ENCODE measurements around the gene MAP3K1. TPM values are rescaled to one million over a fixed set of nuclear protein-coding genes. Genes with fewer than 3 reads are reported as not detected.

Gene MAP3K1
- polyA plus RNA-seq (2013, experiment 1 of 2): 11.0 TPM
- 10.8 TPM for polyA plus RNA-seq (2013, experiment 2 of 2)

GRCh38 chr5:56814963-56815657 lies at the start of gene MAP3K1:
MAP3K1 (plus strand) TSS chr5:56815549; CDS start chr5:56815574, 25 bp downstream.
- H4K8ac ChIP-seq (ENCODE audit: low read length): peak within 1 kb of the TSS; percentile 94
- peak within 1 kb of the TSS; percentile 74 for H3K9ac ChIP-seq (ENCODE audit: low read length)
- H2BK15ac ChIP-seq (ENCODE audit: low read depth, poor library complexity, severe bottlenecking): peak within 1 kb of the TSS; percentile 89
- H2AK5ac ChIP-seq (ENCODE audit: low read length, severe bottlenecking): no peak within 1 kb of the TSS
- peak within 1 kb of the TSS; percentile 84 to 95 for H3K4me3 ChIP-seq (ENCODE audit: insufficient read depth in 1 of 2, low read depth in 1 of 2, low read length in 2 of 2)
- peak within 1 kb of the TSS; percentile 92 to 97 for H2BK12ac ChIP-seq (ENCODE audit: low read length in 2 of 2)
- peak within 1 kb of the TSS; percentile 85 for H2AFZ ChIP-seq (ENCODE audit: low read depth, low read length)
- peak within 1 kb of the TSS; percentile 96 for H4K91ac ChIP-seq (ENCODE audit: low read length)
- H2BK120ac ChIP-seq (ENCODE audit: low read depth, low read length): peak within 1 kb of the TSS; percentile 99
- peak within 1 kb of the TSS; percentile 36 to 96 for H3K14ac ChIP-seq (ENCODE audit: low read length in 2 of 2)
- peak within 1 kb of the TSS; percentile 97 to 99 for H3K18ac ChIP-seq (ENCODE audit: low read depth in 1 of 2, low read length in 2 of 2)
- H3K23ac ChIP-seq (ENCODE audit: low read length in 2 of 2): peak within 1 kb of the TSS in 1 of 2 experiments; percentile 89
- no peaks in the 10 kb centered on the region for H3K9me3 ChIP-seq (ENCODE audit: control insufficient read depth, low read length)
- H3K27me3 ChIP-seq (ENCODE audit: control insufficient read depth in 1 of 2, insufficient read depth in 1 of 2, low read length in 2 of 2): no peaks in the 10 kb centered on the region
- peak within 1 kb of the TSS; percentile 96 to 99 for H3K4ac ChIP-seq (ENCODE audit: low read depth in 1 of 2, low read length in 2 of 2)
- DNase-seq: peak; percentile 58
- H3K4me1 ChIP-seq (ENCODE audit: control insufficient read depth, insufficient read depth, low read depth, low read length): peaks cover 4% of the 10 kb centered on the region
- H3K79me1 ChIP-seq (replicated peaks; ENCODE audit: low read length, poor library complexity, severe bottlenecking): no peaks in the 10 kb centered on the region
- H3K4me2 ChIP-seq (ENCODE audit: low read length, poor library complexity, severe bottlenecking): peak within 1 kb of the TSS; percentile 89
- H2BK5ac ChIP-seq (ENCODE audit: low read depth, low read length, poor library complexity, severe bottlenecking): peak within 1 kb of the TSS; percentile 91
- H3K36me3 ChIP-seq (ENCODE audit: control insufficient read depth in 1 of 2, insufficient read depth in 2 of 2, low read depth in 1 of 2, low read length in 2 of 2): no peaks in the 10 kb centered on the region
- peak within 1 kb of the TSS; percentile 57 for H3K27ac ChIP-seq (ENCODE audit: low read length, poor library complexity, severe bottlenecking)
- 2% methylated on average over 47 of the region's 87 CpGs for WGBS

DNA sequence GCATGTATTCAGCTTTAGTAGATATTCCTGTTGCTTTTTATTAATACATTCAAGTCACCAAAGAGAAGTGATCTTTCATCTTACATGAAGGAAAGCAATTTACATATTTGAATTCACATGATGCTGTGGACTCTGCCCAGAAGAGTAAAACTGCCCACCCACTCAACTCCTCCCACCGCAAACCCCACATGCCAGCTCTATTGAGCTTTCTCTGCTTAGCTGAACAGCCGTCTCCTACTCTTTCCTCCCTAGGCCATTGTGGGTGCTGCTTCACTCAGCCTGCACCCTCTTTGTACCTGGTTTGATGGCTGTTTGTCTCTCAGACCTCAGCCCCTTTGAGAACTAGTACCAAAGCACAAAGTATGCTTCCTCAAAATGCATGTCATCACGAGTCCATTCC lies 48.4 kb upstream of the MAP3K1 start:
- no peak overlapping the region for H3K9ac ChIP-seq (ENCODE audit: low read length)
- H2BK12ac ChIP-seq (ENCODE audit: low read length in 2 of 2): peak overlapping the region in 1 of 2 experiments; percentile 66
- no peak overlapping the region for H3K23ac ChIP-seq (ENCODE audit: low read length in 2 of 2)
- no peak overlapping the region for H2AFZ ChIP-seq (ENCODE audit: low read depth, low read length)
- no peak overlapping the region for H3K4ac ChIP-seq (ENCODE audit: low read depth in 1 of 2, low read length in 2 of 2)
- no peak overlapping the region for H3K4me2 ChIP-seq (ENCODE audit: low read length, poor library complexity, severe bottlenecking)
- no peaks in the 10 kb centered on the region for H3K9me3 ChIP-seq (ENCODE audit: control insufficient read depth, low read length)
- no peak overlapping the region for H2BK15ac ChIP-seq (ENCODE audit: low read depth, poor library complexity, severe bottlenecking)
- no peak overlapping the region for H3K14ac ChIP-seq (ENCODE audit: low read length in 2 of 2)
- no peak overlapping the region for H3K27ac ChIP-seq (ENCODE audit: low read length, poor library complexity, severe bottlenecking)
- 98% methylated on average over 3 of the region's 3 CpGs for WGBS
- no peak overlapping the region for H2BK120ac ChIP-seq (ENCODE audit: low read depth, low read length)
- H3K4me3 ChIP-seq (ENCODE audit: insufficient read depth in 1 of 2, low read depth in 1 of 2, low read length in 2 of 2): no peak overlapping the region
- H3K79me1 ChIP-seq (replicated peaks; ENCODE audit: low read length, poor library complexity, severe bottlenecking): no peaks in the 10 kb centered on the region
- peaks cover 8% of the 10 kb centered on the region for H3K4me1 ChIP-seq (ENCODE audit: control insufficient read depth, insufficient read depth, low read depth, low read length)
- H2AK5ac ChIP-seq (ENCODE audit: low read length, severe bottlenecking): no peak overlapping the region
- H4K8ac ChIP-seq (ENCODE audit: low read length): no peak overlapping the region
- peak overlapping the region in 1 of 2 experiments; percentile 4 for H3K18ac ChIP-seq (ENCODE audit: low read depth in 1 of 2, low read length in 2 of 2)
- no peak overlapping the region for H2BK5ac ChIP-seq (ENCODE audit: low read depth, low read length, poor library complexity, severe bottlenecking)
- H3K27me3 ChIP-seq (ENCODE audit: control insufficient read depth in 1 of 2, insufficient read depth in 1 of 2, low read length in 2 of 2): no peaks in the 10 kb centered on the region
- DNase-seq: no peak
- H3K36me3 ChIP-seq (ENCODE audit: control insufficient read depth in 1 of 2, insufficient read depth in 2 of 2, low read depth in 1 of 2, low read length in 2 of 2): no peaks in the 10 kb centered on the region
- no peak overlapping the region for H4K91ac ChIP-seq (ENCODE audit: low read length)

DNA sequence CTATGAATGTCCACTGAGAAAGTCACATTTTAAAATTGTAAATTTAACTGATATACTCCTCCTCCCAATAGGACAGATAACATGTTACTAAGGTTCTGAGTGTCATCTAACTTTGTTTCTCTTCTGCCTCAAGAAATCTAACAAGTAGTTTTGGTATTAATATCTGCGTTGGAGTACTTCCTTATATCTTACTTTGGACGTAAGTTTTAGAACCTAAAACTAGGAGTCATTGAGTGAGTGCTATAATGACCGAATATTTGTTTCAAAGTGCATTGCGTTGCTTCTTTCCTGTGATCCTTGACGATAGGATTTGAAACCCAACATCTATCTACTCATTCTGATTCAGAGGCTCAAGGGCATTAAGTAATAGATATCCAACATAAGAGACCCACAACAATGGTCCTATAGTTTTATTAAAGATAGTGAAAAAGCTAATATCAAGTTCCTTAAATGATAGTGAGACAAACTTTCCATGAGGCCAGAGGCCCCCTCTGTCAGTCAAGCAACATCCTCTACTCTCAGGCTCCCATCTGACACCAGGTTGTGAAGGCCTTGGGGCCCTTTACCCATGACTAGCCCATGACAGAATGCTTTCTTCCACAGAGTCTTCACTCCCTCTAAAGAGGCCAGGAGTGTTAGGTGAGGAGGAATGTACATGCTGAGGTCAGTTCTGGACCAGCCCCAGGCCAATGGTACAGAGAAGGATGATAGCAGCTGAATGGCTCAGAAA lies 45.3 kb upstream of the MAP3K1 start:
- no peaks in the 10 kb centered on the region for H3K9me3 ChIP-seq (ENCODE audit: control insufficient read depth, low read length)
- no peak overlapping the region for H2BK120ac ChIP-seq (ENCODE audit: low read depth, low read length)
- H3K4me3 ChIP-seq (ENCODE audit: insufficient read depth in 1 of 2, low read depth in 1 of 2, low read length in 2 of 2): no peak overlapping the region
- H4K91ac ChIP-seq (ENCODE audit: low read length): no peak overlapping the region
- no peak overlapping the region for H3K18ac ChIP-seq (ENCODE audit: low read depth in 1 of 2, low read length in 2 of 2)
- no peaks in the 10 kb centered on the region for H3K4me1 ChIP-seq (ENCODE audit: control insufficient read depth, insufficient read depth, low read depth, low read length)
- H2BK15ac ChIP-seq (ENCODE audit: low read depth, poor library complexity, severe bottlenecking): no peak overlapping the region
- H3K9ac ChIP-seq (ENCODE audit: low read length): no peak overlapping the region
- H2AK5ac ChIP-seq (ENCODE audit: low read length, severe bottlenecking): no peak overlapping the region
- no peak overlapping the region for H2AFZ ChIP-seq (ENCODE audit: low read depth, low read length)
- H3K27me3 ChIP-seq (ENCODE audit: control insufficient read depth in 1 of 2, insufficient read depth in 1 of 2, low read length in 2 of 2): no peaks in the 10 kb centered on the region
- H3K14ac ChIP-seq (ENCODE audit: low read length in 2 of 2): no peak overlapping the region
- 84% methylated on average over 3 of the region's 5 CpGs for WGBS
- DNase-seq: no peak
- H3K23ac ChIP-seq (ENCODE audit: low read length in 2 of 2): no peak overlapping the region
- no peak overlapping the region for H2BK12ac ChIP-seq (ENCODE audit: low read length in 2 of 2)
- no peaks in the 10 kb centered on the region for H3K36me3 ChIP-seq (ENCODE audit: control insufficient read depth in 1 of 2, insufficient read depth in 2 of 2, low read depth in 1 of 2, low read length in 2 of 2)
- no peak overlapping the region for H2BK5ac ChIP-seq (ENCODE audit: low read depth, low read length, poor library complexity, severe bottlenecking)
- H3K27ac ChIP-seq (ENCODE audit: low read length, poor library complexity, severe bottlenecking): no peak overlapping the region
- H3K79me1 ChIP-seq (replicated peaks; ENCODE audit: low read length, poor library complexity, severe bottlenecking): no peaks in the 10 kb centered on the region
- no peak overlapping the region for H4K8ac ChIP-seq (ENCODE audit: low read length)
- H3K4ac ChIP-seq (ENCODE audit: low read depth in 1 of 2, low read length in 2 of 2): no peak overlapping the region
- no peak overlapping the region for H3K4me2 ChIP-seq (ENCODE audit: low read length, poor library complexity, severe bottlenecking)

GRCh38 chr5:56772767-56773166 lies 42.6 kb upstream of the MAP3K1 start:
- no peak overlapping the region for H3K4me3 ChIP-seq (ENCODE audit: insufficient read depth in 1 of 2, low read depth in 1 of 2, low read length in 2 of 2)
- H3K23ac ChIP-seq (ENCODE audit: low read length in 2 of 2): no peak overlapping the region
- no peak overlapping the region for H2BK12ac ChIP-seq (ENCODE audit: low read length in 2 of 2)
- no peak overlapping the region for H2BK15ac ChIP-seq (ENCODE audit: low read depth, poor library complexity, severe bottlenecking)
- WGBS: 93% methylated on average over 6 of the region's 6 CpGs
- H3K27ac ChIP-seq (ENCODE audit: low read length, poor library complexity, severe bottlenecking): no peak overlapping the region
- H2AFZ ChIP-seq (ENCODE audit: low read depth, low read length): no peak overlapping the region
- H3K79me1 ChIP-seq (replicated peaks; ENCODE audit: low read length, poor library complexity, severe bottlenecking): no peaks in the 10 kb centered on the region
- no peaks in the 10 kb centered on the region for H3K9me3 ChIP-seq (ENCODE audit: control insufficient read depth, low read length)
- H4K8ac ChIP-seq (ENCODE audit: low read length): no peak overlapping the region
- no peak overlapping the region for H2BK120ac ChIP-seq (ENCODE audit: low read depth, low read length)
- no peak overlapping the region for H3K14ac ChIP-seq (ENCODE audit: low read length in 2 of 2)
- H2AK5ac ChIP-seq (ENCODE audit: low read length, severe bottlenecking): no peak overlapping the region
- no peak for DNase-seq
- no peak overlapping the region for H3K4me2 ChIP-seq (ENCODE audit: low read length, poor library complexity, severe bottlenecking)
- H3K36me3 ChIP-seq (ENCODE audit: control insufficient read depth in 1 of 2, insufficient read depth in 2 of 2, low read depth in 1 of 2, low read length in 2 of 2): no peaks in the 10 kb centered on the region
- no peak overlapping the region for H3K4ac ChIP-seq (ENCODE audit: low read depth in 1 of 2, low read length in 2 of 2)
- no peaks in the 10 kb centered on the region for H3K27me3 ChIP-seq (ENCODE audit: control insufficient read depth in 1 of 2, insufficient read depth in 1 of 2, low read length in 2 of 2)
- no peak overlapping the region for H3K18ac ChIP-seq (ENCODE audit: low read depth in 1 of 2, low read length in 2 of 2)
- H3K4me1 ChIP-seq (ENCODE audit: control insufficient read depth, insufficient read depth, low read depth, low read length): no peaks in the 10 kb centered on the region
- H3K9ac ChIP-seq (ENCODE audit: low read length): no peak overlapping the region
- H2BK5ac ChIP-seq (ENCODE audit: low read depth, low read length, poor library complexity, severe bottlenecking): no peak overlapping the region
- H4K91ac ChIP-seq (ENCODE audit: low read length): no peak overlapping the region
